B cell (primary cell): ENCODE results near the gene PNKP. TPM values are rescaled to one million over a fixed set of nuclear protein-coding genes. Genes with fewer than 3 reads are reported as not detected.

Experiments used
- ATAC-seq: fragments of 200-7000 bp; cut with Tn5 transposase; one replicate; pipeline ENCODE4 v1.10.0; 2021; ENCODE audit warnings: low read depth, mild to moderate bottlenecking, moderate number of reproducible peaks, moderate library complexity
- CTCF ChIA-PET: fragments of 350-600 bp; sonication (Branson Sonifier 250); formaldehyde crosslinking; loops from one replicate; lab custom pipeline; 2021; ENCODE audit warnings: antibody characterized with exemption, inconsistent platforms; lab: Charles Lee
- POLR2A ChIA-PET: fragments of 350-600 bp; sonication (Branson Sonifier 250); formaldehyde crosslinking; loops from one replicate; lab custom pipeline; 2021; ENCODE audit warnings: antibody characterized with exemption; lab: Charles Lee
- DNase-seq: peaks from one replicate; pipeline ENCODE4 v3.0.0; 2013
- H2AFZ ChIP-seq: 2 replicates; pipeline ENCODE4 v1.6.1; 2012; ENCODE audit warnings: mild to moderate bottlenecking, low read depth, low read length; ENCODE audit not compliant: insufficient read depth, poor library complexity, severe bottlenecking
- H3K27ac ChIP-seq, 2 donors: 1 replicate in 1 of 2; 2 replicates in 1 of 2; pipeline ENCODE4 v1.5.1; 2012 to 2013; ENCODE audit warnings: low read length in 2 of 2, mild to moderate bottlenecking in 2 of 2, moderate library complexity in 1 of 2
- H3K27me3 ChIP-seq, 4 experiments: fragments of 200-600 bp in 1 of 4; sonication (generic) in 1 of 4; replicated peaks in 1 of 4; 1 replicate in 2 of 4; 2 replicates in 2 of 4; pipeline versions ENCODE4 v1.6.1 to v1.7.0; 2013 to 2016; ENCODE audit warnings: low read length in 3 of 4, mild to moderate bottlenecking in 2 of 4, mixed read lengths in 1 of 4, moderate library complexity in 1 of 4; ENCODE audit not compliant: insufficient read depth in 4 of 4, control insufficient read depth in 3 of 4; ENCODE audit errors: control extremely low read depth in 1 of 4
- H3K36me3 ChIP-seq, 2 experiments: replicated peaks in 1 of 2; 1 replicate in 1 of 2; 2 replicates in 1 of 2; pipeline versions ENCODE4 v1.6.1 to v1.7.1; 2013; ENCODE audit warnings: low read length in 1 of 2; ENCODE audit not compliant: insufficient read depth in 2 of 2, control insufficient read depth in 1 of 2; ENCODE audit errors: control extremely low read depth in 1 of 2, extremely low read depth in 1 of 2
- H3K4me1 ChIP-seq, 2 donors: fragments of 200-600 bp in 1 of 2; sonication (generic) in 1 of 2; 1 replicate in 1 of 2; 2 replicates in 1 of 2; pipeline versions ENCODE4 v1.5.1 to v1.6.1; 2013 to 2017; ENCODE audit warnings: low read length in 2 of 2; ENCODE audit not compliant: control insufficient read depth in 2 of 2, insufficient read depth in 2 of 2
- H3K4me2 ChIP-seq: replicated peaks from 2 replicates; pipeline ENCODE3; 2012; ENCODE audit warnings: mild to moderate bottlenecking, low read depth, low read length; ENCODE audit not compliant: poor library complexity, severe bottlenecking
- H3K4me3 ChIP-seq, 5 experiments: fragments of 200-600 bp in 1 of 5; sonication (generic) in 1 of 5; 1 replicate in 3 of 5; 2 replicates in 2 of 5; pipeline versions ENCODE4 v1.5.1 to v1.7.0; 2011 to 2016; ENCODE audit warnings: low read length in 4 of 5, mild to moderate bottlenecking in 4 of 5, low read depth in 2 of 5, control low read depth in 1 of 5, moderate library complexity in 1 of 5; ENCODE audit not compliant: insufficient read depth in 1 of 5; ENCODE audit errors: control extremely low read depth in 1 of 5, extremely low read depth in 1 of 5
- H3K79me2 ChIP-seq: fragments of 200-600 bp; sonication (generic); one replicate; pipeline ENCODE4 v1.6.0; 2016; ENCODE audit warnings: low read length; ENCODE audit not compliant: control insufficient read depth, insufficient read depth
- H3K9ac ChIP-seq: fragments of 200-600 bp; sonication (generic); 2 replicates; pipeline ENCODE4 v1.6.1; 2017; ENCODE audit warnings: mild to moderate bottlenecking, low read length, moderate library complexity
- H3K9me3 ChIP-seq, 3 donors: one replicate each; pipeline versions ENCODE4 v1.6.1 to v1.7.1; 2013; ENCODE audit warnings: low read length in 2 of 3; ENCODE audit not compliant: control insufficient read depth in 2 of 3, insufficient read depth in 1 of 3; ENCODE audit errors: control extremely low read depth in 1 of 3
- H4K20me1 ChIP-seq: 2 replicates; pipeline ENCODE4 v1.6.0; 2012; ENCODE audit warnings: mild to moderate bottlenecking, low read length; ENCODE audit not compliant: insufficient read depth, control insufficient read depth, poor library complexity, severe bottlenecking
- H3K27ac Mint-ChIP-seq: one replicate; pipeline ENCODE4 v1.8.0; 2021; ENCODE audit warnings: mixed read lengths
- H3K27me3 Mint-ChIP-seq: one replicate; pipeline ENCODE4 v1.8.0; 2021; ENCODE audit warnings: mixed read lengths
- H3K4me1 Mint-ChIP-seq: one replicate; pipeline ENCODE4 v1.8.0; 2021; ENCODE audit warnings: mixed read lengths
- H3K4me3 Mint-ChIP-seq: one replicate; pipeline ENCODE4 v1.8.0; 2021; ENCODE audit warnings: mixed read lengths
- H3K9me3 Mint-ChIP-seq: one replicate; pipeline ENCODE4 v1.8.0; 2022; ENCODE audit warnings: mixed read lengths; ENCODE audit not compliant: insufficient read depth
- EZH2 ChIP-seq: IDR thresholded peaks from 2 replicates; pipeline ENCODE4 v1.6.1; 2012; ENCODE audit warnings: borderline replicate concordance, low read depth, mild to moderate bottlenecking, moderate library complexity, low read length; ENCODE audit not compliant: insufficient read depth, poor library complexity, severe bottlenecking
- WGBS: methylation state at CpG from one replicate; pipeline ENCODE4 v1.1.5; 2013; ENCODE audit warnings: missing lambda C conversion rate; ENCODE audit not compliant: insufficient coverage; 5-methylcytosine and 5-hydroxymethylcytosine counted together
- intact Hi-C: fragments of 100-400 bp; cut with micrococcal nuclease; formaldehyde crosslinking; loops from one replicate; pipeline ENCODE4 v1.10.0; 2022
- polyA plus RNA-seq: library from polyadenylated mRNA; depleted of rRNA; stranded (reverse); fragments of >200 nt; gene quantifications from 2 replicates; pipeline ENCODE4 v1.2.3, GENCODE V29; 2012
- total RNA-seq, 2 donors: library from RNA; stranded (reverse); fragments of 120-200 nt in 1 of 2; gene quantifications; 1 replicate in 1 of 2; 2 replicates in 1 of 2; pipeline versions ENCODE4 v1.2.3 to v1.2.4, GENCODE V29; 2013 to 2022
- TF ChIP-seq, protein P1 (sequence below): fragments of 200-600 bp; IDR thresholded peaks from one replicate; pipeline ENCODE4 v1.8.0; 2022; ENCODE audit warnings: antibody characterized with exemption, mild to moderate bottlenecking

Gene PNKP
- total and polyA plus RNA-seq, 2 donors (not counting 1 experiment from before 2014, with no cell fraction given): 173 to 274 TPM

DNA sequence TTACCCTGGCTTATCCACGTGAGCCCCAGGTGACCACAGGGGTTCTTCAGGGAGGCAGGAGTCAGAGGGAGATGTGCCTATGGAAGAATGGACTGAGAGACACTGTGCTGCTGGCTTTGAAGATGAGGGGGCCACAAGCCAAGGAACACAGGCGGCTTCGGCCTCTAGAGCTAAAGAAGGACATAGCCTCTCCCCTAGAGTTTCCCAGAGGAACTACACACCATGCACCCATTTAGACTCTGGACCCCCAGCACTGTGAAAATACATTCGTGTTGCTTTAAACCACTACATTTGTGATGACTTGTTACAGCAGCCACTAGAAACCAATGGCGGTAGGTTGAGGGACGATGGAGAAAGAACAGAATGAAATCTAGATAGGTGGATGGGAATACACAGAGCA is 47.9 kb upstream of the PNKP start:
- H4K20me1 ChIP-seq: peaks cover 43% of the 10 kb centered on the region

DNA sequence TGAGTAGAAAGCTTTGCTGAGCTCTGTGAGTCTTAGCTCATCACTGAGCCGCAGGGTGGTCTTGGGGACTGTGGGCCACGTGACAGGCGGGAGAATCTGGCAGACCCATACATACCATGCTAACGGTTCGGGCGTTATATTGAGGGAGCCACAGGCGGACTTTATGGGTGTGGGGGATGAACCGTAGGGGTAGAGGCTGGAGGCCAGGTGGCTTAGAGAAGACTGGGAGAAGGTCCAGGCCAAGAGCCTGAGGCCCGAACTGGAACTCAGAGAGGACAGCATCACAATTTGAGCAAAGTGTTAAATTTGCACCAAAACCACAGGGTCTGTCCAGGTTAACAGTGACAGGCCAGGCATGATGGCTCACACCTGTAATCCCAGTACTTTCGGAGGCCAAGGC is 46.3 kb upstream of the PNKP start:
- Mint-ChIP-seq H3K4me1 (peaks cover 66% of the 10 kb centered on the region), H3K27me3 (no peaks in the 10 kb centered on the region), H3K27ac (peak overlapping the region; percentile 59), H3K9me3 (no peaks in the 10 kb centered on the region), H3K4me3 (no peak overlapping the region)
- no peak overlapping the region for H3K27ac ChIP-seq
- peaks cover 46% of the 10 kb centered on the region for H3K79me2 ChIP-seq
- ATAC-seq (no peak), DNase-seq (no peak)
- no peak overlapping the region for H3K9ac ChIP-seq
- H3K36me3 ChIP-seq: peaks cover 0 to 53% of the 10 kb centered on the region in 2 experiments
- no peak overlapping the region for H3K4me3 ChIP-seq
- H3K27me3 ChIP-seq: no peaks in the 10 kb centered on the region
- ChIA-PET CTCF (interaction anchor here (0.8 to 3.7 kb wide), 2 partner anchors 17 to 24 kb away, joined by 3 to 16 read pairs; partner anchors contain the start of gene IL4I1), POLR2A (interaction anchor here (1.1 kb wide), 1 partner anchor 20 kb away, joined by 3 read pairs; no protein-coding TSS in a partner anchor)
- intact Hi-C loops: no loop called here
- H3K9me3 ChIP-seq: peaks cover 0 to 3% (median 0%) of the 10 kb centered on the region in 3 donors
- peaks cover 38% of the 10 kb centered on the region for H4K20me1 ChIP-seq
- H2AFZ ChIP-seq: no peak overlapping the region
- TF ChIP-seq, protein P1, sequence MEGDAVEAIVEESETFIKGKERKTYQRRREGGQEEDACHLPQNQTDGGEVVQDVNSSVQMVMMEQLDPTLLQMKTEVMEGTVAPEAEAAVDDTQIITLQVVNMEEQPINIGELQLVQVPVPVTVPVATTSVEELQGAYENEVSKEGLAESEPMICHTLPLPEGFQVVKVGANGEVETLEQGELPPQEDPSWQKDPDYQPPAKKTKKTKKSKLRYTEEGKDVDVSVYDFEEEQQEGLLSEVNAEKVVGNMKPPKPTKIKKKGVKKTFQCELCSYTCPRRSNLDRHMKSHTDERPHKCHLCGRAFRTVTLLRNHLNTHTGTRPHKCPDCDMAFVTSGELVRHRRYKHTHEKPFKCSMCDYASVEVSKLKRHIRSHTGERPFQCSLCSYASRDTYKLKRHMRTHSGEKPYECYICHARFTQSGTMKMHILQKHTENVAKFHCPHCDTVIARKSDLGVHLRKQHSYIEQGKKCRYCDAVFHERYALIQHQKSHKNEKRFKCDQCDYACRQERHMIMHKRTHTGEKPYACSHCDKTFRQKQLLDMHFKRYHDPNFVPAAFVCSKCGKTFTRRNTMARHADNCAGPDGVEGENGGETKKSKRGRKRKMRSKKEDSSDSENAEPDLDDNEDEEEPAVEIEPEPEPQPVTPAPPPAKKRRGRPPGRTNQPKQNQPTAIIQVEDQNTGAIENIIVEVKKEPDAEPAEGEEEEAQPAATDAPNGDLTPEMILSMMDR: no peak
- no peak for TF ChIP-seq EZH2
- WGBS: 91% methylated on average over 9 of the region's 10 CpGs
- H3K4me2 ChIP-seq: no peak overlapping the region
- H3K4me1 ChIP-seq: peaks cover 17 to 28% of the 10 kb centered on the region in 2 donors

More for the DNA sequence above, 47.9 kb upstream of the PNKP start:
- H3K9me3 ChIP-seq: peaks cover 0 to 3% (median 0%) of the 10 kb centered on the region in 3 donors
- DNase-seq (no peak), ATAC-seq (no peak)
- Mint-ChIP-seq H3K27ac (peak overlapping the region; percentile 75), H3K4me3 (peak overlapping the region; percentile 63), H3K4me1 (peaks cover 62% of the 10 kb centered on the region), H3K9me3 (no peaks in the 10 kb centered on the region), H3K27me3 (no peaks in the 10 kb centered on the region)
- no peak overlapping the region for H3K4me2 ChIP-seq
- peaks cover 0 to 49% of the 10 kb centered on the region in 2 experiments for H3K36me3 ChIP-seq
- H2AFZ ChIP-seq: no peak overlapping the region
- ChIA-PET POLR2A (interaction anchor here (0.7 kb wide), 1 partner anchor 70 kb away, joined by 4 read pairs; no protein-coding TSS in a partner anchor), CTCF (interaction anchor here (2.4 to 3.4 kb wide), 2 partner anchors 8 to 70 kb away, joined by 6 to 7 read pairs; no protein-coding TSS in a partner anchor)
- no peaks in the 10 kb centered on the region for H3K27me3 ChIP-seq
- peaks cover 59% of the 10 kb centered on the region for H3K79me2 ChIP-seq
- peaks cover 15 to 21% of the 10 kb centered on the region in 2 donors for H3K4me1 ChIP-seq
- intact Hi-C loops: no loop called here
- no peak overlapping the region for H3K4me3 ChIP-seq
- H3K9ac ChIP-seq: no peak overlapping the region
- no peak overlapping the region for H3K27ac ChIP-seq
- whole genome bisulfite sequencing: 100% methylated on average over 5 of the region's 6 CpGs
- no peak for TF ChIP-seq EZH2
- TF ChIP-seq, protein P1: no peak
